Activated CD4-positive, alpha-beta memory T cell treated with anti-CD3 and anti-CD28 coated beads for 36 hours (primary cell): ENCODE measurements around the gene SYNRG. TPM values are rescaled to one million over a fixed set of nuclear protein-coding genes. Genes with fewer than 3 reads are reported as not detected.

Experiments used
- CTCF ChIA-PET: fragments of 350-600 bp; sonication (Branson Sonifier 250); formaldehyde crosslinking; loops from one replicate; lab custom pipeline; 2021; ENCODE audit warnings: antibody characterized with exemption, inconsistent platforms; lab: Charles Lee
- POLR2A ChIA-PET: fragments of 350-600 bp; sonication (Branson Sonifier 250); formaldehyde crosslinking; loops from one replicate; lab custom pipeline; 2021; ENCODE audit warnings: antibody characterized with exemption; lab: Charles Lee
- DNase-seq: peaks from one replicate; pipeline ENCODE4 v3.0.0-alpha.2; 2020
- H3K27ac Mint-ChIP-seq: one replicate; pipeline ENCODE4 v1.8.0; 2021; ENCODE audit warnings: mixed read lengths
- H3K27me3 Mint-ChIP-seq: one replicate; pipeline ENCODE4 v1.8.0; 2021; ENCODE audit warnings: mixed read lengths
- H3K36me3 Mint-ChIP-seq: one replicate; pipeline ENCODE4 v1.8.0; 2021; ENCODE audit warnings: mixed read lengths
- H3K4me1 Mint-ChIP-seq: one replicate; pipeline ENCODE4 v1.8.0; 2021; ENCODE audit warnings: low read depth, mixed read lengths
- H3K4me3 Mint-ChIP-seq: one replicate; pipeline ENCODE4 v1.8.0; 2021; ENCODE audit warnings: mild to moderate bottlenecking, mixed read lengths
- H3K9me3 Mint-ChIP-seq: one replicate; pipeline ENCODE4 v1.8.0; 2021; ENCODE audit warnings: mixed read lengths
- intact Hi-C: fragments of 100-400 bp; cut with micrococcal nuclease; formaldehyde crosslinking; loops from one replicate; pipeline ENCODE4 v1.15.1; 2023
- total RNA-seq, 2 experiments: library from RNA; stranded (reverse); gene quantifications; one replicate each; pipeline ENCODE4 v1.2.3, GENCODE V29; 2021

The SYNRG gene
- total RNA-seq, 2 experiments from 2014 or later = 44.4 to 45.2 TPM

DNA sequence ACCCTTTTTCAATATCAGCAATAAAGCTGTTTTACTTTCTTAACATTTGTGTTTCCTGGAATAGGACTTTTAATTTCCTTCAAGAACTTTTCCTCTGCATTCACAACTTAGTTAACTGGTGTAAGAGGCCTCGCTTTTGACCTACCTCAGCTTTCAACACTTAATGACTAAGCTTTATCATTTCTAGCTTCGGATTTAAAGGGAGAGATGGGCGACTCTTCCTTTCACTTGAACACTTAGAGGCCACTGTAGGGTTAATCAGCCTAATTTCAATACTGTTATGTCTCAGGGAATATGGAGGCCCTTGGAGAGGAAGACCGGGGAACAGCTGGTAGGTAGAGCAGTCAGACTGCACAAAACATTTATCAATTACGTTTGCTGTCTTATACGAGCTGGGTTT, 4.7 kb downstream of the SYNRG start:
- ChIA-PET POLR2A (interaction anchor here (0.7 to 1.6 kb wide), 4 partner anchors 77 to 185 kb away, joined by 3 to 5 read pairs (median 3); no protein-coding TSS in a partner anchor), CTCF (interaction anchor here (1.0 to 2.4 kb wide), 3 partner anchors 9 to 231 kb away, joined by 3 to 7 read pairs (median 6); no protein-coding TSS in a partner anchor)
- Mint-ChIP-seq H3K4me1 (peaks cover 57% of the 10 kb centered on the region), H3K4me3 (peak overlapping the region; percentile 68), H3K9me3 (no peaks in the 10 kb centered on the region), H3K27me3 (no peaks in the 10 kb centered on the region), H3K27ac (peak overlapping the region; percentile 93), H3K36me3 (peaks cover 15% of the 10 kb centered on the region)
- DNase-seq = peak; percentile 31
- intact Hi-C loops = loop anchor here (2.0 kb wide), 1 partner anchor 62 kb away; no protein-coding TSS in a partner anchor

DNA sequence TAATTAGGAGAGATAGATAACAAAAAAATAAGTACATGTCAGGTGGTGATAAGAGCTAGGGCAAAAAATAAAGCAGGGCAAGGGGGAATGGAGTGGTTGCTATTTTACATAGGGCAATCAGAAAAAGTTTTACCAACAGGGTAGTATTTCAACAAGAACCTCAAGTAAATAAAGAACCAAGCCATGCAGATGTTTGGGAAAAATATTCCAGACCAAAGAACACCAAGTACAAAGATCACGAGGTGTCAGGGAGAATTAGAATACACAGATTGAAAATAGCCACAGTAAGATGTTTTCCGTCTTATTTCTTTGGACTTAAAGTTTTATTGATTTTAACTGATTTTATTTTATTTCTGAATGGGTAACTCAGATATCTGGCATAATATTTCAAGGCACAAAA, 11.1 kb downstream of the SYNRG start:
- H3K9me3 Mint-ChIP-seq = no peaks in the 10 kb centered on the region
- no peak overlapping the region for H3K4me3 Mint-ChIP-seq
- H3K27ac Mint-ChIP-seq = no peak overlapping the region
- intact Hi-C loops = no loop called here
- POLR2A ChIA-PET = no interaction called here
- CTCF ChIA-PET = no interaction called here
- DNase-seq = no peak
- H3K27me3 Mint-ChIP-seq = no peaks in the 10 kb centered on the region
- peaks cover 33% of the 10 kb centered on the region for H3K36me3 Mint-ChIP-seq
- H3K4me1 Mint-ChIP-seq = peaks cover 34% of the 10 kb centered on the region

DNA sequence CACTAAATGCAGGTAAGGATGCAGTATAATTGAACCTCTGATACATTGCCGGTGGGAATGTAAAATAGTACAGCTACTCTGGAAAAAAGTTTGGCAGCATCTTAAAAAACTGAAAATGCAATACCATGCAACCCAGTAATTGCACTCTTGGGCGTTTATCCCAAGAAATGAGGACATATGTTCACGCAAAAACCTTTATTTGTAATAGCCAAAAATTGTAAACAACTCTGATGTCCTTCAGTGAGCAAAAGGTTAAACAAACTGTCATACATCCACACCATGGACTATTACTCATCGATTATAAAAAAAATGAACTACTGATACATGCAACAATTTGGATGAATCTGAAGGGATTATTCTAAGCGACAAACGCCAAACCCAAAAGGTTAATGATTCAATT, 16.9 kb downstream of the SYNRG start:
- Mint-ChIP-seq H3K36me3 (peaks cover 40% of the 10 kb centered on the region), H3K4me1 (peaks cover 38% of the 10 kb centered on the region), H3K27ac (peak overlapping the region; percentile 30), H3K27me3 (no peaks in the 10 kb centered on the region), H3K4me3 (no peak overlapping the region), H3K9me3 (no peaks in the 10 kb centered on the region)
- intact Hi-C loops = no loop called here
- POLR2A ChIA-PET = interaction anchor here (1.0 kb wide), 1 partner anchor 14 kb away, joined by 3 read pairs; no protein-coding TSS in a partner anchor
- CTCF ChIA-PET = no interaction called here
- DNase-seq = no peak

DNA sequence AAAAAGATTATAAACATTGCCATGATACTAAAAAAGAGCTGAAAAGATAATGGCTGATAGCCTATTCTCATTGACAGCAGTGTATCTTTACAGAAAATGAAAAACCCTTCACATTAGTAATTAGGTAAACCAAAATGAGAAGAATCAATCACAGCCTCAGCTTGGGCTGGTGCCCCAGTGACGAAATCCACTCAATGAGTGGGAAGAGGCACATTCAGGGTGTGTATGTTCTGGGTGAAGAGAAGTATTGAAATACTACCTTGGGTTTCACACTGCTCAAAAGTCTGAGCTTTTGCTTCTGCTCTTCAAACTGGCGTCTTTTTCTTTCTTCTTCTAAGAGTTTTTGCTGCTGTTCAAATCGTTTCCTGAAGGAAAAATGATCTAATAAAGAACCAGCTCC, 24.2 kb downstream of the SYNRG start:
- Mint-ChIP-seq H3K36me3 (peaks cover 21% of the 10 kb centered on the region), H3K27me3 (no peaks in the 10 kb centered on the region), H3K4me3 (no peak overlapping the region), H3K27ac (no peak overlapping the region), H3K4me1 (peaks cover 12% of the 10 kb centered on the region), H3K9me3 (no peaks in the 10 kb centered on the region)
- no peak for DNase-seq
- ChIA-PET POLR2A (no interaction called here), CTCF (interaction anchor here (0.6 to 2.1 kb wide), 2 partner anchors 16 to 57 kb away, joined by 3 to 6 read pairs; no protein-coding TSS in a partner anchor)
- intact Hi-C loops = no loop called here

DNA sequence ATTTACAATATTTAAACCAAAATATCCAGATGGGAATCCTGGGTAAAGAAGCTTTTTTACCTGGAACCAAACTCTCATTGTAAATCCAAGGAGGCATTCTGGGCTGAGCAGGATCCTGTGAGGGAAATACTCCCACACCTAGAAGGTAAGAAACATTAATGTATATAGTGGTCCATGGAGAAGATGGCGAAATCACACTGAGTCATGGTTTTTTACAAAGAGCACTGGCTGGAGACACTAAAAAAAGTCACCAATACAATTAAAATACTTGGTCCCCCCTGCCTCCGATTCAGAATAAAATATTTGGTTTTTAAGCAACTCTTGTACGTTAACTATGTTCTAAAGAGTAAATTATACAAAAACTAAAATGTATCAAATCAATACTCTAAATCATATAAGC, 32.9 kb downstream of the SYNRG start:
- Mint-ChIP-seq H3K4me1 (peaks cover 2% of the 10 kb centered on the region), H3K27me3 (no peaks in the 10 kb centered on the region), H3K27ac (no peak overlapping the region), H3K9me3 (peaks cover 5% of the 10 kb centered on the region), H3K4me3 (no peak overlapping the region), H3K36me3 (peaks cover 31% of the 10 kb centered on the region)
- DNase-seq = no peak
- intact Hi-C loops = no loop called here
- POLR2A ChIA-PET = no interaction called here
- CTCF ChIA-PET = no interaction called here

DNA sequence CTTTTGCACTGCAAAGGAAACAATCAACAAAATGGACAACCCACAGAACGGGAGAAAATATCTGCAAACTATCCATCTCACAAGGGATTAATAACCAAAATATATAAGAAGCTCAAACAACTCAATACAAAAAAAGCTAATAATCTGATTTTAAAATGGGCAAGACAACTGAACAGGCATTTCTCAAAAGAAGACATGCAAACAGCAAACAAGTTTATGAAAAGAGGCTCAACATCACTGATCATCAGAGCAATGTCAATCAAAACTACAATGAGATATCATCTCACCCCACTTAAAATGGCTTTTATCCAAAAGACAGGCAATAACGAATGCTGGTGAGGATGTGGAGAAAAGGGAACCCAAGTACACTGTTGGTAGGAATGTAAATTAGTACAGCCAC, 34.8 kb downstream of the SYNRG start:
- intact Hi-C loops = no loop called here
- no peak overlapping the region for H3K27ac Mint-ChIP-seq
- H3K9me3 Mint-ChIP-seq = peaks cover 5% of the 10 kb centered on the region
- H3K4me3 Mint-ChIP-seq = no peak overlapping the region
- peaks cover 2% of the 10 kb centered on the region for H3K4me1 Mint-ChIP-seq
- peaks cover 32% of the 10 kb centered on the region for H3K36me3 Mint-ChIP-seq
- CTCF ChIA-PET = no interaction called here
- no peak for DNase-seq
- POLR2A ChIA-PET = no interaction called here
- H3K27me3 Mint-ChIP-seq = no peaks in the 10 kb centered on the region

DNA sequence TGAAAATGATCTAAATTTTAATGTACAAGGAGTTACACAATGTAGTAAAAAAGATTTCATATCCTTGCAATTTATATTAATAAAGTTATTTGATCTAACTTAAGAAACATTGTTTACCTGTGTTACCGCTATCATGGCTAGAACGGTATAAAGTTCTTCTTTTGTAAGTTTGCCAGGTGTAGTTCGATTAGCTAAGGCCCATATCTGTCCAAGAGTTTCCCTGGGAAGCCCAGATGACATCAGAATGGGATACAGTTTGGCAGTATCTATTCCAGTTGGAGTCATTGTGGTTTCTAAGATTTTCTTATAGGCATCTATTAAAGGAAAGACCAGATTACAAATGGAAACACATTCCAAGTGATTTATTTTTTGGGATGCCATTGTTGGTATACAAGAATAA, 37.5 kb downstream of the SYNRG start:
- POLR2A ChIA-PET = no interaction called here
- DNase-seq = no peak
- intact Hi-C loops = no loop called here
- peaks cover 2% of the 10 kb centered on the region for H3K4me1 Mint-ChIP-seq
- no peaks in the 10 kb centered on the region for H3K27me3 Mint-ChIP-seq
- no peak overlapping the region for H3K4me3 Mint-ChIP-seq
- H3K27ac Mint-ChIP-seq = no peak overlapping the region
- H3K9me3 Mint-ChIP-seq = peaks cover 5% of the 10 kb centered on the region
- CTCF ChIA-PET = interaction anchor here (0.6 kb wide), 1 partner anchor 136 kb away, joined by 4 read pairs; no protein-coding TSS in a partner anchor
- H3K36me3 Mint-ChIP-seq = peaks cover 38% of the 10 kb centered on the region

DNA sequence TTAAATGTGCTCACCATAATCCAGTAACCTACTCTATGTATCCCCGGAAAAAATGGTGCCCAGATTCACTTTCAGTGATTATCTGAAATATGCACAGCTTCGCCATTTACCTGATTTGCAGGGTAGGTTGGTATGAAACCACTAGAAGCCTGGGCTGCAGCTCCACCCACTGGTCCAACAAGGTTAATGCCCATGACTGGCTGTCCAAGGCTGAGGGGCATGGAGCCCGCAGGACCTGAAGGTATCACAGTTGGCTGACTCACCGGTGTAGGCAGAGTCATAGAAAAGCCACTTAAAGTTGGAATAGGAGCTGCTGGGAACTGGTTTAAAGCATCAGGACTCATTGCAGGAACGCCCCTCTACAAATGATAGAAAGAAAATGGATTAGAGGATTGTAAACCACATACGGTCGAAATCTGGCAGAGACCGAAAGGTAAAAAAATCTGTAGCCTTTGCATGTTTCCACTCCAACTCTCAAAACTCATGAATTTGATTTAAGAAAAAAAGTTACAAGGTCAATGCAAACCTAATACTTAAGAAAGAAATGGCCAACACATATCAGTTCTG, 38.6 kb downstream of the SYNRG start:
- H3K9me3 Mint-ChIP-seq = peaks cover 5% of the 10 kb centered on the region
- no peaks in the 10 kb centered on the region for H3K27me3 Mint-ChIP-seq
- no peak overlapping the region for H3K27ac Mint-ChIP-seq
- DNase-seq = peak; percentile 56
- CTCF ChIA-PET = interaction anchor here (0.7 to 2.3 kb wide), 6 partner anchors 8 to 43 kb away, joined by 3 to 11 read pairs (median 4); no protein-coding TSS in a partner anchor
- no peaks in the 10 kb centered on the region for H3K4me1 Mint-ChIP-seq
- POLR2A ChIA-PET = no interaction called here
- intact Hi-C loops = no loop called here
- H3K36me3 Mint-ChIP-seq = peaks cover 37% of the 10 kb centered on the region
- H3K4me3 Mint-ChIP-seq = no peak overlapping the region

DNA sequence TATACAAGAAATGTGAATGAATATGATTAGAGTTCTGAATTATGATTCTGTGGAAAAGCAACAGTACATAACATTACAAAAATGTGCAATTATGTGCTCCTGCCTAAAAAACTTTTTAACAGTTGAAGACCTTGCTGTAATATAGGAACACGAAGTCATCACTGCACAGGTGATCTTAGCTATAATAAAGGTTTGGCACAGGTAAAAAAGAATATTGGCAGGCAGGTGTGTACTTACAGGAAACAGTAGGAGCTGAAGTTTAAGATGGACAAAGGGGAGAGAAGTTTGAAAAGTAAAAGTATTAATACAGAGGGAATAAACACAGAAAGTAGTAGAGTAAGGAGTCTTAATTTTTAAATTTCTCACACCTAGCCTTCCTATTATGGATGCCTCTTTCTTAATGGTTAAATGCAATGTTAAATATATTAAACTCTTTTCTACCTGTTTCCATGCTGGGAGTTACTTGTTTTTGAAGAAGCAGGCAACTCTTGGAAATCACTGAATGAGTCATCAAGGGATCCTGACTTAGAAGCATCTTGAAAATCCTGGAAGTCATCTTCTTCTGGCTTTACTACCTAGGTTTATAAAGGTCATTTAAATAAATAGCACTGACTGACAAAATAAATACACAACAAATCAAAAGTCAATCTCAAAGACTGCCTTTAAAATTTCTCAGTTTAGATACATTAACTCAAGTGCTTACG, 40.7 kb downstream of the SYNRG start:
- Mint-ChIP-seq H3K27ac (peak overlapping the region; percentile 7), H3K4me1 (peaks cover 6% of the 10 kb centered on the region), H3K27me3 (no peaks in the 10 kb centered on the region), H3K9me3 (no peaks in the 10 kb centered on the region), H3K4me3 (no peak overlapping the region), H3K36me3 (peaks cover 32% of the 10 kb centered on the region)
- DNase-seq = no peak
- intact Hi-C loops = no loop called here
- ChIA-PET POLR2A (interaction anchor here (0.6 kb wide), 2 partner anchors 20 to 223 kb away, joined by 3 read pairs; no protein-coding TSS in a partner anchor), CTCF (interaction anchor here (1.1 to 2.3 kb wide), 4 partner anchors 12 to 223 kb away, joined by 3 to 10 read pairs (median 4); no protein-coding TSS in a partner anchor)

DNA sequence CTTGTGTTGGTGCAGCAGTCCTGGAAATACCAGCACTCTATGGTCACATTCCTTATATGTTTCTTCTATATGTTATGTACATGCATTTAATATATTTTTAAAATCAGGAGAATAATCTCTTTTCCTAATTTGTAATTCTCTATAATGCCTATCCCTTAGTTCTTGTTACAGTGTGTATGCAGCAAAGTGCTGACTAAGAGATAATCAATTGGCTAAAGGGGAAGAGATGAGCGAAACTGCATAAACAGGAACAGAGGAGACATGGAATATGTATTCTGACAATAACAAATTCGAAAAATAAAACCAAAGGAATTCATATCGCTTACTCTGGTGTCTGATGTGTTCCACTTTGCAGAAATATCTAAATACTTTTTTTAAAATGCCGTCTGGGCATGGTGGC, 41.7 kb downstream of the SYNRG start:
- H3K9me3 Mint-ChIP-seq = no peaks in the 10 kb centered on the region
- ChIA-PET POLR2A (no interaction called here), CTCF (no interaction called here)
- no peak overlapping the region for H3K4me3 Mint-ChIP-seq
- intact Hi-C loops = no loop called here
- DNase-seq = no peak
- H3K4me1 Mint-ChIP-seq = peaks cover 6% of the 10 kb centered on the region
- H3K27ac Mint-ChIP-seq = no peak overlapping the region
- H3K36me3 Mint-ChIP-seq = peaks cover 25% of the 10 kb centered on the region
- no peaks in the 10 kb centered on the region for H3K27me3 Mint-ChIP-seq

DNA sequence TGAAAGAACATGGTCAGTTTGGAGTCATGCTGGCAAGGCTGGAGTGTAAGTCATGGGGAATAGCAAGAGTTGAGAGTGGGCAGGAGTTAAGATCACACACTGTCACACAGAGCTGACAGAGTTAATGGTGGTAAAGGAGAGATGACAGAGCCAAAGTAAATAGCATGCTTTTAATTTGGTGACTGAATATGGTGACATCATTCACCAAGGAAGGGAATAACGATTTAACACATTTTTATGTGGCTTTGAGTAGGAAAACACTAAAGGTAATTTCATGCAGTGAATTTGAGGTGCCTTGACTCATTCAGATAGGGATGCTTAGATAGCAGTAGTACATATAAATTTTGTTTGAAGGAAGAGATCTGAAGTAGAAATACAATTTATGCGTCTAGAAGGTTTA, 42.1 kb downstream of the SYNRG start:
- Mint-ChIP-seq H3K27ac (no peak overlapping the region), H3K4me1 (peaks cover 6% of the 10 kb centered on the region), H3K9me3 (no peaks in the 10 kb centered on the region), H3K27me3 (no peaks in the 10 kb centered on the region), H3K4me3 (no peak overlapping the region), H3K36me3 (peaks cover 28% of the 10 kb centered on the region)
- POLR2A ChIA-PET = no interaction called here
- DNase-seq = no peak
- CTCF ChIA-PET = no interaction called here
- intact Hi-C loops = no loop called here

DNA sequence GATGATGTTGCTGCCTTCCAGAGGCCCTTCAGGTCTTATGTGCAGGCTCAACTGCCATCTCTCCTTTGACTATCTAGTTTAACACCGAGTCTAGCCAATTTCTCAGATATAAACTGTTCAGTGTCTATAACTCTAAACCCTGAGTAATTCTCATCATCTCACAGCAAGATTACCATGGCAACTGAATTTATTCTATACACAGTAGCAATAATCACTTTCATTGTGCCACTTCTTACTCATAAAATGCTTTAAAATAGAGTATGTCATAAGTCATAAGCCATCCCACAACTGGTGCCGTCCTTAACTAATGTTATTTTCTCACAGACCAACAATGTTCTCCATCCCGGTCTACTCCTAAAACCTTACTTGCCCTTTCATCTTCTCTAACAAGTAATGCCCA, 45.0 kb downstream of the SYNRG start:
- Mint-ChIP-seq H3K4me3 (no peak overlapping the region), H3K27me3 (no peaks in the 10 kb centered on the region), H3K9me3 (no peaks in the 10 kb centered on the region), H3K27ac (peak overlapping the region; percentile 26), H3K36me3 (peaks cover 35% of the 10 kb centered on the region), H3K4me1 (peaks cover 6% of the 10 kb centered on the region)
- no peak for DNase-seq
- intact Hi-C loops = no loop called here
- ChIA-PET POLR2A (no interaction called here), CTCF (interaction anchor here (1.1 kb wide), 1 partner anchor 191 kb away, joined by 3 read pairs; no protein-coding TSS in a partner anchor)
